IPS-11a (cell line): ENCODE results near the gene CHIA.

Source experiments
- H3K4me3 ChIP-seq: one replicate; pipeline ENCODE4 v1.5.1; 2013; ENCODE audit warnings: low read depth, low read length, control low read depth

Gene CHIA

DNA sequence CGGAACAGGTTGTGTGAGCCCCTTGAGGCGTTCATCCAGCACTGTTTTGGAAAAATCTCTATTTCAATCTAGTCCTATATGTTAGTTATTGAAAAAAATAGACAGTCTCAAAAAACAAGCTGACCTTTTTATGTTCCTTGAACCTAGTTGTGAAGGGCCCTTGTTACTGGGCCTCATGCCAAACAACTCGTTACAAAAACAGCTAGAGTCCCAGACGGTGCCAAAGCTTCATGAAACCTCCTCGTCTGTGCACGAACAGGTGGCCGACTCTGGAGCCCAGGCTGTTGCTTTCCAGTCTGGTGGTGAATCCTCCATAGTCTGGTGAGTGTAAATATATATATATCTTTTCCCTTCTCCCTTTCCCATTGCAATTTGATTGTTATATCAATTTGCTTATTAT is at the start of gene CHIA:
Gene CHIA, plus strand, starts transcription at position 222 of the 400 bp plus-strand sequence. CDS start 19,617 bp downstream, outside the sequence.
- H3K4me3 ChIP-seq = no peak within 1 kb of the TSS

GRCh38 chr1:111241797-111242196 is 48.9 kb upstream of the CHIA start:
- H3K4me3 ChIP-seq = no peak overlapping the region

GRCh38 chr1:111242805-111243523 is 47.7 kb upstream of the CHIA start:
- H3K4me3 ChIP-seq = no peak overlapping the region

DNA sequence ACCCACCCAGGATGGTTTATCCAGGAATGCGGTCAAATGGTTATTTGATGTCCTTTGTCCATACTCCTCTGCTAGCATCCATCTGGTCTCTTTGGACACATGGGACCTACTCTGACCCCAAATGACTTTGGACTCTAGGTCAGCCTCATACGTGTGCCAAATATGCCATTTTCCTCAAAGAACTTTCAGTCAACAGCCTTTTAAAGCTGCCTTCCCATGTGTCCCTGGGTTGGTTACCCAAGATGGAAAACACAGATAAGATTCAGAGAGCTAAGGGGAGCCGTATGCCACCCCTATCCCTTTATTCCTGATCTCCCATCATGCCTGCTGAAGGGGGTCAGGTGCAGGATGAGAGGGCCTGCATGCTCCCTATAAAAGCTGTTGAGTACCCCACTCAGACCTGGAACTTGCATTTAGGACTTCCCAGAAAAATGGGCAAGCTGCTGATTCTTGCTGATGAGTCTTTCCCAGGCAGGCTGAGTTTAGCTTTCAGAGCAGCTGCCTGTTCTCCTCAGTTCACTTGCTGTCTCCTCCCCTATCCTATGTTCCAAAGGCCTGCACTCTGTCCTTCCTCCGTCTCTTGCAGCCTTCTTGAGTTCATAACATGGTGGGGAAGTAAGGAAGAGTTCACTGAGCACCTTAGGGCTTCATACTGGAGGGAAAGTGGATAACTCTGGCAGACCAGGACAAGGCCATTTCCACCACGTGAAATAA is 43.4 kb upstream of the CHIA start:
- H3K4me3 ChIP-seq = no peak overlapping the region

DNA sequence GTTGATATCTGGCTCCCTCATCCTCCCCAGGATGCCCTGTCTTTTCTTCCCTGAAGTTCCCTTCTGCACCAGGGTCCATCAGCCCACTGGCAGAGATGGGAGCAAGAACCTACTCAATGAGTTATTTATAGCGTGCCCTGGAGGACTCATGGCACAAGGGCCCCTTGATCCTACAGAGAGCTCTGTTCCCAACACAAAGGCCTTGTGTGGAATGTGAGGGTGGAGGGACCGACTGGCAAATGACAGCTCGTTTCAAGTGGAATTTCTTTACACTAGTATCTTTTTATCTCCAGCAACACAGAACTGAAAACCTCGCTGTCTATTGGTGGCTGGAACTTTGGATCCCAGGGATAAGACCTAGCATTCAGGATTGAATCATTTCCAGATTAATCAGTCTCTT is 40.7 kb upstream of the CHIA start:
- H3K4me3 ChIP-seq = no peak overlapping the region

DNA sequence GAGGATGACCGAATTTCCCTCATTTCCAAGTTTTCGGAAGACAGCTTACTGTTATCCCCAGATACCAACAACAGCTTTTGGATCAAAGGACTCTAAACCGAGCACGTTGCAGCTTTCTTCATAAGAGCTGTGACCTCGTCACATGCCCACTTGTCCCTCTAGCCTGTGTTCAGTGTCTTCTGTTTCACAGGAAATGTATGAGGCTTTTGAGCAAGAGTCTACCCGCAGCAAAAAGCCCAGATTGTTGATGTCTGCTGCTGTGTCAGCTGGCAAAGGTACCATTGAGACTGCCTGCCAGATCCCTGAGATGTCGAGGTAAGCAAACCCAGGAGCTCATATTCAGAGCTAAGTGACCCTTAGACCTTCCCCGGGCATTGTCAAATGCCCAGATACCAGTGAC is 39.1 kb upstream of the CHIA start:
- H3K4me3 ChIP-seq = no peak overlapping the region

- H3K4me3 ChIP-seq = no peak overlapping the region
Measured at GRCh38 chr1:111252786-111253185, 37.9 kb upstream of the CHIA start.

DNA sequence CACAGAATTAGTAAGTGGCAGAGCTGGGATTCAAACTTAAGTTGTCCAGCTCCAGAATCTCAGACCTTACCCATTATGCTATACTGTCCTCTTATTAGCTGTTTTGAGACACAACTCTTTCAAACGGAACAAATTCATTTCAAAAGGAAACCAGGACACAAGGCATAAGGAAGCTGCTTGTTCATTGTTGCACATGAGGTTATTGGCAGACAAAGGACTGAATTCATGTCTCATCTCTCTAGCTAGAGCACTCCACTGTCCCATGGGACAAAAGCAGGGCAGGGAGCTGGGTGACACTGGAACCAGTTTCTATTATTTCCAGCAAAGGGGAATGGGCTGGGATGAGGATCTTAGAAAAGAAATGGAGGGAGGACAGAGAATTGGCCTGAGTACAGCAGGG is 36.8 kb upstream of the CHIA start:
- no peak overlapping the region for H3K4me3 ChIP-seq

- no peak overlapping the region for H3K4me3 ChIP-seq
Measured at GRCh38 chr1:111256988-111257658, 33.5 kb upstream of the CHIA start.

DNA sequence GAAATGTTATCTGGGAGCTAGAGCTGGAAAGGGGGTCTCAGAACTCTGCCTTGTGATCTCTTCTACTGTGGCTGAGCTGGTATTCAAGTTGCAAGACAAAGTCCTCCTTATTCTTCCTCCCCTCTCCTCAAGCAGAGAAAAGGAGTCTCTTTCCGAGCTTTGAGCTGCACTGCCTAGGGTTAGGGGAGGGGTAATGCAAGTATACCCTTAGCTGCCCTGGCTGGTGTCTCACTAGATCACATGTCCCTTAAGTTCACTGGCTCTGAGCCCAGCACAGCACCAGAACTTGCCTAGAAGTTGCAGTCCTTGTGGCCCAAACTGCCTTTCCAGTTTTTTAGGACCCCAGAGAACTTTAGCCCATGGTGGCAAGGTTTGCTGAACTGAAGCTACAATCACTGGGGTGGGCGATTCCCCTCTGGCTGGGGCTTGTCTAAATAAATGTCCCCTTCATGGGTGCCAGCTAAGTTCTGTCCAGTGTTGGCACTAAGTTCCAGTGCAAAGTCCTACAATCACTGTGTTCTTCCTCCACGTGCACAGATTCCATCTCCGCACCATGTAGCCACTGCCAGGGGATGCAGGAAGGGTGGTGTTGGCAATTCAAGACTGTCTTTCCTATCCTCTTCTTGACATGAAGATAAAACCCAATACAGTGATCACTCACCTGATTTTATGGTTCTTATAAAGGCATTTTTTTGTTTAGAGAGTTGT is 22.7 kb upstream of the CHIA start:
- H3K4me3 ChIP-seq = no peak overlapping the region

GRCh38 chr1:111269825-111270406 is 20.7 kb upstream of the CHIA start:
- H3K4me3 ChIP-seq = no peak overlapping the region

- H3K4me3 ChIP-seq = no peak overlapping the region
Measured at GRCh38 chr1:111270771-111271463, 19.7 kb upstream of the CHIA start.

- no peak overlapping the region for H3K4me3 ChIP-seq
Measured at GRCh38 chr1:111271464-111271801, 19.2 kb upstream of the CHIA start.

DNA sequence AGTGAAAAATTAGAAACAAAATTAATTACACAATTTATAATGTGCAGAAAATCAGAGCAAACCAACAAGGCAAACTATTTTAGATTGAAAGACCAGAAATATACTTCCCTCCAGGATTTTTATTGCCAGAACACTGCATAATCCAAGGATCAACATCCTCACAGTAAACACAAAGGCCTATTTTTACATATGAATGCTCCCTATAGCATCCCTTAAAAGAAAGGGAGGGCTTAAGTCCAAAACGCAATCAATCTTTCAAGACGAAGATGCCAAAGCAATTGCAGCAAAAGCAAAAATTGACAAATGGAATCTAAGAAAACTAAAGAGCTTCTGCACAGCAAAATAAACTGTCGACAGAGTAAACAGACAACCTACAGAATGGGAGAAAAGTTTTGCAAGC is 18.6 kb upstream of the CHIA start:
- no peak overlapping the region for H3K4me3 ChIP-seq

DNA sequence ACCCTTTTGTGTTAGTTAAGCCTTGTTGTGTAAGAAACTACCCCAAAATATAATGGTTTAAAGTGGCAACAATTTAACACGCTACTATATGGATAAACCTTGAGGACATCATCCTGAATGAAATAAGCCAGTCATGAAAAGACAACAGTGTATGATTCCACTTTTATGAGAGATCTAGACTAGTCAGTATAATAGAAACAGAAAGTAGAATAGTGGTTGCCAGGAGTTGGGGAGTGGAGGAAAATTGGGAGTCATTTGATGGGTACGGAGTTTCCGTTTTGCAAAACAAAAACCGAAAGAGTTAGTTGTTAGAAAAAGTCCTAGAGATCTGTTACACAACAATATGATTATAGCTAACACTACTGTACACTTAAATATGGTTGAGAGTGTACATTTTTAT is 16.0 kb upstream of the CHIA start:
- no peak overlapping the region for H3K4me3 ChIP-seq

DNA sequence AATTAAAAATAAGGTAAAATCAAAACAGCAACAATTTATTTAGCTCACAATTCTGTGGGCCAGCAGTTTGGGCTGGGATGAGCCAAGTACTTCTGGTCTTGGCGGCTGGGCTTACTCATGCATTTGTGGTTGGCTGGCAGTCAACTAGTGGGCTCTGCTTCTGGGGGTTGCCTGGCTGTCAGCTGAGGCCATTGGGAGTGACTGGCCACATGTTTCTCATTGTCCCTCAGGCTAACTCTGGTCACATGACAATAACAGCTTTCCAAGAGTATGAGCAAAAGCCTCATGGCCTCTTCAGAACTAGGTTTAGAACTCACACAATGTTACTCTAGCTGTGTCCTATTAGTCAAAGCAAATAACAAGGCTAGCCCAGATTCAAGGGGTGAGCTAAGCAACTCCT is 15.6 kb upstream of the CHIA start:
- no peak overlapping the region for H3K4me3 ChIP-seq

DNA sequence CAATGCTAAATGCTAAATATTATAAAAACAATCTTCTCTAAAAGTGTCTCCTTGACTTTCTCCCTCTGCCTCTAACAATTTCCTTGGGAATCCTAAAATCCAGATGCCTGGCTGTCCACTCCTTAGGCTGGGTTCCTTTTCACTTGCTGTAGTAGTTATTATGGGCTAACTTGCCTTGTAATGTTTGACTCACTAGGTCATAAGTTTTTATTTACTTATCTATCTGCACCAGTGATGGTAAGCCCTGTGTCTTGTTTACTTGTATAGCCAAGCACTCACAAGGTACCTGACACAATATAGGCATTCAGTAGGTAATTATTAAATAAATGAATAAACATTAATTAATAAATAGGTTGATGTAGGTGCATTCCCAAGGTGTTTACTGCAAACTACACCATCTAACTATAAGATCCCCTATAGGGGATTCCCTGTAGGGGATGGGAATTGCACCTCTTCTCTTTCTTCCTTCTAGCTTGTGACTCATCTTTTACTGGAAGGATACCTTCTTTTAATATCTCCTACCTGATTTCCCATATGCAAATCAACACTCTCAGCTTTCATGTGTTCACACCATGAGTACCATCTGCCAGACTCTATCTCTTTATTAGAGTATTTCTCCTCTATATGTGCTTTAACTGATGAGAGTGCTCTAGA is 14.7 kb upstream of the CHIA start:
- no peak overlapping the region for H3K4me3 ChIP-seq

- no peak overlapping the region for H3K4me3 ChIP-seq
Measured at GRCh38 chr1:111279144-111279543, 11.5 kb upstream of the CHIA start.

DNA sequence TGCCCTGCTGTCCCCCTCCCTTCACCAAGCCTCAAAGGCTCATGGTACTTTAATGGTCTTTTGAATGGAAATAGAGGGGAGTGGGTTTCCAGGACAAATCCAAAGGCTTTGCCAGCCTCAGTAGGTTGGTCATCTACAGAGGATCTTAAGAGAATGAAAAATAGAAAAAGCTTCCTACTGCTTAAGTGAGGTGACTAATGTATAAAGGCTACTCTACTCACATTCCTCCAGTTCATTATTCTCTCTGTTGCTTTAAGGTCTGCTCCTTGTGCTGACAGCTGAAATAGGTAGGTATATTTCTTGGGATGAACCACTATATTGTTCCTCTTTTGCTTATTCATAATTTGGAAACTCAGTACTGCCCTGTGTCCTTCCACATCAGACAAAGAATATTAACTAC is 10.4 kb upstream of the CHIA start:
- no peak overlapping the region for H3K4me3 ChIP-seq

DNA sequence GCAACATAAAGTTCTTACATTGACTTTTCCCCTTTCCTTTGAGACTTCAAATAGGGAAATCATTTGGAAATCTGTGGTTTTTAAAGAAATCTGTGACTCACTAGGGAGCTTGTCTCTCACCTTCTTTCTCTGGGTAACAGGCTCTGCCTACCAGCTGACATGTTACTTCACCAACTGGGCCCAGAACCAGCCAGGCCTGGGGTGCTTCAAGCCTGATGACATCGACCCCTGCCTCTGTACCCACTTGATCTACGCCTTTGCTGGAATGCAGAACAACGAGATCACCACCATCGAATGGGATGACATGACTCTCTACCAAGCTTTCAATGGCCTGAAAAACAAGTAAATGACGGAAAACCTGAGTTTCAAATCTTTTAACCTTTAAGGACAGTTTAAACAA is 9.2 kb upstream of the CHIA start:
- H3K4me3 ChIP-seq = no peak overlapping the region
